ENCODE measurements around the gene NOS1.
"Not testable (repeated sequence)": the region's sequence is repeated elsewhere in the genome, so short reads cannot be mapped to it uniquely, and the experiment has no call there.

The NOS1 gene

DNA sequence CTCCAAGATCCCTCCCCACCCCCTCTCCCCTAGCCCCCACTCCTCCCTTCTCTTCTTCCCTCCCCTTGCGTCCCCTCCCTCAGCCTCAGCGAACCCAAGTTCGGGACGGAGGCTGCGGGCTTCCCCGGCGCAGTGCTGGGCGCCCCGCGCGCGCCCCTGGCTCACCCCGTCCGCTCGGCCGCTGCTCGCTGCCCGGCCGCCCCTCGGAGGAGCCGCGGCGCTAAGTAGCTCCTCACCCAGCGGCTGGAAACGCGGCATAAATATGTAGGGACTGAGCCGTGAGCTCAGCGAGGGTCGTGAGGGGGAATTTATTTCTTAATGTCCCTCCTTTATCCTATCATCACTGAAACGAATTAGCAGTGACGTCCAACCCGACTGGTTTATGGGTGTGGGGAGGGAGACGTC is at the start of gene NOS1:
Gene NOS1, minus strand, starts transcription at position 280 of the 405 bp plus-strand sequence. CDS start 30,557 bp downstream, outside the sequence.
- DNase-seq (ENCODE audit: low read depth, low spot score), result no peak

DNA sequence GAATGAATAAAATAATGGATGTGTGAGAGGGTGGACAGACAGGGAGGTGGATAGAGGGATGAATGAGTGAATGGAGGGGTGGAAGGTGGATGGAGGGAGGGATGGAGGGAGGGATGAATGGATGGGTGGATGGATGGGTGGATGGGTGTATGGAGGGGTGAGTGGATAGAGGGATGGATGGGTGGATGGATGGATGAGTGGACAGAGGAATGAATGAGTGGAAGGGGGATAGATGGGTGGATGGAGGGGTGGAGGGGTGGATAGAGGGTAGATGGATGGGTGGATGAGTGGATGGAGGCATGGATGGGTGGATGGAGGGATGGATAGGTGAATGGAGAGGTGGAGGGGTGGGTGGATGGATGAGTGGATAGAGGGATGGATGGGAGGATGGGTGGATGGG is 47.9 kb upstream of the NOS1 start:
- DNase-seq (ENCODE audit: low read depth, low spot score), result no peak

DNA sequence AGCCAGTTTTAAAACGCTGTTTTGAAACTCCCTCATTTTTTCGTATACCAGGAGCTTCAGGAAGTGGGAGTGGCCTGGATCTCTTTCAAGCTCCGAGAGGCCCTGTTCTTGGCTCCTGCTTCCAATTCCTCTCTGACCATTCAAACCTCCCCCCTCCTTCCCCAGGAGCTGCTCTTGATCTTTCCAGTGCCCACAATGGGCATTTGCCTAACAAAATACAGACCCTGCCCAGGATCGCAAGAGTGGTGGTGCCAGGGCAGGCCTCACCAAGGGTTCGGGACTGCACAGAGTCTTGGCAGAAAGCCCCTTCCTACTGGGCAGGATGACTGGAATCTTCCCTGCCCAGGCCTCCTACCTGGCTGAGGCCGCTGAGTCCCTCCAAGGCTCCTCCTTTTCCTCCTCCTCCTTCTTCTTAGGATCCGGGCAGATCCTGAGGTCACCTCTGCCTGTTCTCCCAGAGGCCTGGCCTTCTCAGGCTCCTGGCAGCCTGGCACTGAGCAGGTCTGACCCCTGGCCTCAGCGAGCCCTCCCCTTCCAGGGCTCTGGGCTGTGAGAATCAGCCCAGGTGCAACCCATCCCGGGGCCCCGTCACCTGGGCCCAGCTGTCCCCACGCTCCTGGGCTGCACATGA is 46.9 kb upstream of the NOS1 start:
- DNase-seq (ENCODE audit: low read depth, low spot score), result no peak

DNA sequence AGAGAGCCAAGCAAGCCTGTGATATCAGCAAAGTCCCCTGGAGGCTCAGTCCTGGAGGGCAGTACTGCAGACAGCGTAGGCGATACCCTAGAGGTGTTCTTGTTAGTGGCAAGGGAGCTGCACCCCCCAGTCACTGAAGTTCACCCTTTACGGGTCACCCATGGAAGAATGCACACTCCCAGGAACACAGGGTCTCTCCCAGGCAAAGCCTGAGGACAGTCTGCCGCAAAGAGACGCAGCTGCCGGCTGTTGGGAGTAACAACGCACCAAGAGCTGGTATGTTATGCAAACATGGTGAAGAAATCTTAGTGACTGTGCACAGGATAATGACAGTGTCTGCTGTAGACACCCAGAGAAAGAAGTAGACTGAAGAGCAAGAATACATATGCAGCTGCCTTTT is 43.5 kb upstream of the NOS1 start:
- no peak for DNase-seq (ENCODE audit: low read depth, low spot score)

DNA sequence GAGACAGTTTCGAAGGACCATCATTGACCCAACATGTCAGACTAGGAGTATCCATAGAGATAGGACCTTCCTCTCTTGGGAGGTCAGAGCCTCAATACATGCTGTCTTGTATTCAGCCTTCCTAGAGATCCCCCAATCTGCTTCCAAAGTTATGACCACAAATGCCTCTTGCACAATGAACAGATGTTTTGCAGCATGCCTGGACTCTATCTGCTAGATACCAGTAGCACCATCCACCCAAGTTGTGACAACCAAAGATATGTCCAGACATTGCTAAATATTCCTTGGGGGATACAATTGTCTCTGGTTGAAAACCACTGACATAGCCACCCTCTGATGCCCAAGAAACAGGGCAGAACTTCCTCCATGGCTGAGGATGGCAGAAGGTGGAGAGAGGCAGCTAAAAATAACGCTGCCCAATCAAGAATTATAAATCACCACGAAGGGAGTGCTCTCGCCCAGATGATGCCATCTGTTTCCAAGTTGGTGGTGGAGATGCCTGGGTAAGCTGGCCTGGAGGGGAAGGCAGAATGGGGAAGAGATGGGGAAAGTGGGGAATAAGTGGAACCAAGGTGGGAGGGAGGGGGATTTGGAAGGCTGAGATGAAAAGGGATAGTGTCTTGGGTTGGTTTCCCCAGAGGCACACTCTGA is 42.9 kb upstream of the NOS1 start:
- DNase-seq (ENCODE audit: low read depth, low spot score), result no peak

DNA sequence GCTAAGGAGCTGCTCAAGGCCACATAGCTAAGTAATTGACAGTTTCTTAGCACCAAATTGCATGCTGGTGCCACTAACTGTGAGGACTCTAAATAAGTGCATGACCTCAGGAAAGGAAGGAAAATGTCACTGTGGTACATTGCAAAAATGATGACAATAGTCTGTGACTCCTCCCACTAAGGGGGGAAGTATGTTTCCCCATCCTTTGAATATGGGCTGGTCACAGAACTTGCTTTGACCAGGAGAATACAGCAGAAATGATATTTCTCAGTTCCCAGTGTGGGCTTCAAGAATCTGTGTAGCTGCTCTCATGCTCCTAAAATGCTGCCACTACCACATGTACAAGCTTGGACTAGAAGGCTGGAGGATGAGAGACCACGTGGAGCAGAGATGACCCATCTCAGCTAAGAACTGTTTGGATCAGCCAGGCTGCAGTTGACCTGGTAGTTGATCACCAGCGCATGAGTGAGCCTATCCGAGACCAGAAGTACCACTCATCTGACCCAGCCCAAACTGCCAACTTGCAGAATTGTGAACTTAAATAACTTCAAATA is 42.2 kb upstream of the NOS1 start:
- DNase-seq (ENCODE audit: low read depth, low spot score), result no peak

DNA sequence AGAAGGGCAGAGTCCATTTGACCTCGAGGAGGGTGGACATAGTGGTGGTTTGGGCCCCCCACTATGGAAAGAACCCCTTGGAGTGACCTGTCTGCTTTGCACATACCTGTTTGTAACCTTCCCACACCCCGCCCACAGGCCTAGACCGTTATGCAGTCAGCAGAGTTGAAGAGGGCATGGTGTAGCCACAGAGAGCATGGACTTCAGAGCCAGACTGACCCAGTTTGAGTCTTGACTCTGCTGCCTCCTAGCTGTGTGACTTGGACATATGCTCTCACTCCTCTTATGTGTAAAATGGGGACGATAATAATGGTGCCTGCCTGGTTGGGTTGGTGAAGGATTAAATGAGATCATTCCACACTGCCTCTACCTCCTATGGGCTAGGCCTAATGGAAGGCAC is 40.9 kb upstream of the NOS1 start:
- no peak for DNase-seq (ENCODE audit: low read depth, low spot score)

DNA sequence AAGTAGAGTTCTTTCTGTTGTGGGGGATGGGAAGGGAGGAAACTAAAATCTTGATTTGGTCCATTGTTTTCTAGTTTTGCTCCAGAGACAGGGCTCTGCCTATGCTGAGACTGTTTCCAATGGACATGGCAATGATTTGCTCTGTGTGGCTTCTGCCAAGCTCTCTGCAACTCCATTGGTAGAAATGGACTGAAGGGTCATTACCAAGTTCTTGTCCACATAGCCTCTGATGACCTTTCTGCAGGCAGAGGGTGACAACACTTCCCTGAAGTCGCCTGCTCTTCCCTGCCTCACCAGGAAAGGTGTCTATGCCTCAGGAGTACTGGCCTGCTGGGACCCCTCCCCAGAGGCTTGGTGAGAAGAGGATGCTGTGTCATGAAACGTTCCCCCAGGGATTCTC is 39.5 kb upstream of the NOS1 start:
- DNase-seq (ENCODE audit: low read depth, low spot score), result no peak

DNA sequence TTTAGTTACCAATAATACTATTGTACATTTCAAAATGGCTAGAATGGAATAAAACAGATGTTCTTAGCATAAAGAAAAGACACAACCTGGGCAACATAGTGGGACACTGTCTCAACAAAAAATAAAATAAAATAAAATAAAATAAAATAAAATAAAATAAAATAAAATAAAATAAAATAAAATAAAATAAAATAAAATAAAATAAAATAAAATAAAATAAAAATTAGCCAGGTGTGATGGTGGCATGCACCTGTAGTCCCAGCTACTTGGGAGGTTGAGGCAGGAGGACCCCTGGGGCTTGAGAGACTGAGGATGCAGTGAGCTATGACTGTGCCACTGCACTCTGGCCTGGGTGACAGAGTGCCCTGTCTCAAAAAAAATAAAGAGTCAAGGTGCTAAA is 37.1 kb upstream of the NOS1 start:
- not testable (repeated sequence) for DNase-seq (ENCODE audit: low read depth, low spot score)

DNA sequence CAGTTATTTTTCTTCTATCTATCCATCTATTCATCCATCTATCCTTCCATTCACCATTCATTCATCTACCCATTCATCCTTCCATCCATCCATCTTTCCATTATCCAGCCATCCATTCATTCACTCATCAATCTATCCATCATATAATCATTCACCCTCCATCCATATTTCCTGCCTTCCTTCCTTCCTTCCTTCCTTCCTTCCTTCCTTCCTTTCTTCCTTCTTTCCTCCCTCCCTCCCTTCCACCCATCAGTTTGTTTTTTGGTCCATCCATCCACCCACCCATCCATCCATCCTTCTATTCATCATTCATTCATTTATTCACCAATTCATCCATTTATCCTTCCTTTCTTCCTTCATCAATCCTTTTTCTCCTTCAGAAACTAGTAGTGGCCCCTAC is 34.3 kb upstream of the NOS1 start:
- DNase-seq (ENCODE audit: low read depth, low spot score), result no peak

DNA sequence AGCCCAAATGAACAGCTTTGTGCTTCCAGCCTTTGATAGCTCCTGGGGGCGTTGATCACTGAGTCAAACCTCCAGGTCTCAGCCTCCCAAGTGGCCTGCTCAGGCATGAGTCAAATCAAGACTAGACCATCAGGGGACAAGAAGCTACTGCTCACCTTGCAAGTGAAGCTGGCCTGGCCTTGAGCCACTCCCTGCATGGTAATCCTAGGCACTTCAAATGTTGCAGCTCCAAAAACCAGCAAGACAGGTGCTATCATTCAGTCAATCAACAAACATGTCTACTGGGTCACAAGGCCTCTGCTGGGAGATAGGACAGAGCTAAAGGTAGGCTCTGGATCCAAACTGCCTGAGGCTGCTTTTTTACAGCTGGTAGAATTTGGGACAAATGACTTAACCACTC is 33.1 kb upstream of the NOS1 start:
- no peak for DNase-seq (ENCODE audit: low read depth, low spot score)

DNA sequence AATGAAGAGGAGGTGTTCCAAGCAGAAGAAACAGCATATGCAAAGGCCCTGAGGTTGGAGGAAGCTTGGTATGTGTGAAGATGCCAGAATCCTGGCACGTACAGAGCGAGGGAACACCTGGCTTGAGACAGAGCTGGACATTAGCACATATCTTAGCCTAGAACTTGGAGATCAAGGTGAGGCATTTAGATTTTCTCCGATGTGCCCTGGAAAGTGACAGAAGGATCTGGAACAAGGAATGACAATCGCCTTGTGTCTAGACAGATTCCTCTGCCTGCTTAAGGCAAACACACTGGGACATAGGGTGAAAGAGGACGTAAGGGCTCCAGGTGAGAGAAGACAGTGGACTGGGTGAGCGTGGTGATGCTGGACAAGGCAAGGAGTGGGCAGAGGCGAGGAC is 32.2 kb upstream of the NOS1 start:
- no peak for DNase-seq (ENCODE audit: low read depth, low spot score)

DNA sequence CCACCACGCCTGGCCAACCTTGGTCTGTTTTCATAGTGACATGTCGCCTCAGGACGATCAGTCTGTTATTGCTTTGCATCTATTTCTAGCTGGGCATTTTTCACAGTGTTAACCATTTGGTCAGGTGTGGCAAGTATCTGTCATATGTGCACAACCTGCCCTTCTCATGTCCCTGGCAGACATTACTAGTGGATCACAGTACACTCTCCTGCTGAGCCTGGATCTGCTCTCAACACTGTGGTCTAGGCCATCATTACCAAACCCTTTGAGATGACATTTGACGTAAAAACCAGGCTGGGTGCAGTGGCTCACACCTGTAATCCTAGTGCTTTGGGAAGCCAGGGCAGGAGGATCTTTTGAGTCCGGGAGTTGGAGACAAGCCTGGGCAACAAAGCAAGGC is 29.4 kb upstream of the NOS1 start:
- no peak for DNase-seq (ENCODE audit: low read depth, low spot score)

DNA sequence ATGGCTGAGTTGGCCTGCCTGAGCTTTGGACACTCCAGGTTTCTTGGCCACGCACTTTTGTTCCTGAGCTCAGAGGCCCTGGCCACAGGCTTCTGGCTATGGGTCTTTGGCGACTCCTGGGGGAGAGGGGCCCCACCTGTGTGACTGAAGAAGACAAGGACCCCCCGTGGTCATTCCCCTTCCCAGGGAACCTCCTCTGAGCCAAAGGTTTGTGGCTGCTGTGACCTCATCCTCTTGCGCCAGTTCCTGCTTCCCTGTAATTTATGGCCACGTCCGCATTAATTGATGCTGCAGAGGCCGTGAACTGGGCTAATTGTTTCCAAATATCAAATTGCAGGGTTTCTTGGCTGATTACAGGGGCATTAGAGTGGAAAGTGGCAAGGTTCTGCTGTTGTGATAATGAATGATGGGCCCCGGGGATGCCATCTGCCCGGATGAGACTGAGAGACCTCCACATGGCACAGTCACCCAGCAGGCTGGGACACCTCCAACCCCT is 27.6 kb upstream of the NOS1 start:
- DNase-seq (ENCODE audit: low read depth, low spot score), result no peak

DNA sequence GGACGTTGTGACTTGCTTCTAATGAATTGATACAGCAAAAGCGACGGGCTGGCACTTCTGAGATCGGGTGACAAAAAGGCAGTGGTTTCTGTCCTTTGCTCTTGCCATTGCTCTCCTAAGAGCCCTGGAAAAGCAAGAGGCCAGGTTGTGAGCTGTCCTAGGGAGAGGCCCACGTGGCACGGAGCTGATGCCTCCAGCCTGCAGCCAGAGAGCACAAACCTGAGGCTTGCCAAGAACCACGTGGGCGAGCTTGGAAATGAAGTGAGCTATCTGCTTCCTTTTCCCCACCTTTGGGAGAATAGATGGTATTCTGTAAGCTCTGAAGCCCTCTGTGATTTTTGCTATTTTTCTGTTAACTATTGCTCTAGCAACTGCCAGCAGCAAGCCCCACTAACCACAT is 26.4 kb upstream of the NOS1 start:
- DNase-seq (ENCODE audit: low read depth, low spot score), result no peak

DNA sequence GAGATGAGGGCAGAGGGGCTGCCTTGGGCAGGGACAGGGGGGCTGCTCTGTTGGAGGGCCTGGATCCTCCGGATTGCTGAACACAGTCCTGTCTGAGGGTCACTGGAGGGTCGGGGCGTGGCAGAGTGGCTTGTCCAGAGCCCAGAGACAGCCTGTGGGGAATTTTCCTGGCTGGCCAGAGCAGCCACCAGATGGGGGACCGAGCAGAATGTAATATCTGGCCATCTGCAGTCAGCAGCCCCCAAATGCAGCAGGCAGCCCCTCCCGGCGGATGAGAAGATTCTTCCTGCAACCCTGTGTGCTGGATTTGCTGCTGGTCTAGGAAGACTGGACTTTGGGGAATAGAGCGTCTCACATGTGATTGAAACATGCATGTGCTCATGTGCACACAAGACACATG is 23.3 kb upstream of the NOS1 start:
- no peak for DNase-seq (ENCODE audit: low read depth, low spot score)

DNA sequence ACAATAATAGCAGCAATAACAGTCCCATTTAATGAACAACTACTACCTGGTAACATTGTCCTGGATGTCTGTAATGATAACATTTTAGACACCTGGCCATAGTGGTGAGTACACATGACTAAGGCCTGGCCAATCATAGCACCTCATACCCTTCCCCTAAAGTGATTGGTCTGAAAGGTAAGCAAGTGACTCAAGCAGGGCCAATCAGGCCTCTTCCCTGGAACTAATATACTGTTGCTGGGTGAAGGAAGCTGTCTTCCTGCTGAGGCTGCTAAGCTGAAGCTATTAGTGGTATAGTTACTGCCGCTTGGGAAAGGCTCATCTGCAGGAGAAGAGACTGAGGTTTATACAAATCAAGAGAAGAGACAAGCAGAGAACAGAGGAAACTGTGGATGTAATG is 18.7 kb upstream of the NOS1 start:
- DNase-seq (ENCODE audit: low read depth, low spot score), result no peak

DNA sequence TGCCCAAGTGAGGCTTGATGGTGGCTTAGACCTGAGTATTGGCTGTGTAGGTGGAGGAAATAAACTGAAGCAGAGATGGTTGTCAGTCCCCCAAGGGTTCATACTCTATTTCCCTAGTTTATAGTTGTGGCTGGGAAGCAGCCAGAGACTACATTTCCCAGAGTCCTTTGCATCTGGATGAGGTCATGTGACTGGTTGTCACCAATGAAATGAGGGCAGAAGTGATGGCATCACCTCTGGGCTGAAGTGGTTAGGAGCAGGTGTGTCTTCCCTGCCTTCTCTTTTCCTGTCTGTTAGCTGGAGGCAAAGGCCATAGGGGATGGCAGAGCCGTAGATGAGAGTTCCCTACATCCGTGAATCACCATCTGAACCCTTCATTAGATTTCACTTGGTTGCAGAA is 16.3 kb upstream of the NOS1 start:
- DNase-seq (ENCODE audit: low read depth, low spot score), result no peak

DNA sequence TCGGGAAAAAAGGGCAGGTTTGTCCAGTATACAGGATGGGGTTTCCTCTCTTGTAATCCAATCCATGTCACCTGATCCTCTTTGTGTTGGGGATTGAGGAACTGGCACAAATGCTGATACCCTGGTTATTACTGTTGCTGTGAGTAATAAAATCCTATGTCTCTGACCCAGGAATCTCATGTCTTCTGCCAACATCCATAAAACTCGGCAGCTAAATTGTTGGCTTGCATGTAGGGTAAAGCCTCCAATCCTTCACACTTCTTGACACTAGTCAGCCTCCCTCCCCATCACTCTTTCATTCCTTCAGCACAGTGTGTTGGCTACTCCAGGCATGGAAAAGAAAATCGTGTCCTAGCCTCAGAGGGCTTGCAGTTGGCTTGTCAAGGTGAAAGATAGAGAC is 9.2 kb upstream of the NOS1 start:
- no peak for DNase-seq (ENCODE audit: low read depth, low spot score)

DNA sequence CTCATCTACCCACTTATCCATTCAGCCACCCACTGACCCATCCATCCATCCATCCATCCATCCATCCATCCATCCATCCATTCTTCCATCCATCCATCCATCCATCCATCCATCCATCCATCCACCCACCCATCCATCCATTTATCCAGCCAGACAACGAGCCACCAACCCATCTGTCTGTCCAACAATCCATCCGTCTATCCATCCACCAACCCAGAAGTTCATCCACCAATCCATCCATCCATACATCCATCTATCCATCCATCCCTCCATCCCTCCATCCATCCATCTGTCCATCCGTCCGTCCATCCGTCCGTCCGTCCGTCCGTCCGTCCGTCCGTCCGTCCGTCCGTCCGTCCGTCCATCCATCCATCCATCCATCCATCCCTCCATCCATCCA is 8.6 kb upstream of the NOS1 start:
- not testable (repeated sequence) for DNase-seq (ENCODE audit: low read depth, low spot score)

DNA sequence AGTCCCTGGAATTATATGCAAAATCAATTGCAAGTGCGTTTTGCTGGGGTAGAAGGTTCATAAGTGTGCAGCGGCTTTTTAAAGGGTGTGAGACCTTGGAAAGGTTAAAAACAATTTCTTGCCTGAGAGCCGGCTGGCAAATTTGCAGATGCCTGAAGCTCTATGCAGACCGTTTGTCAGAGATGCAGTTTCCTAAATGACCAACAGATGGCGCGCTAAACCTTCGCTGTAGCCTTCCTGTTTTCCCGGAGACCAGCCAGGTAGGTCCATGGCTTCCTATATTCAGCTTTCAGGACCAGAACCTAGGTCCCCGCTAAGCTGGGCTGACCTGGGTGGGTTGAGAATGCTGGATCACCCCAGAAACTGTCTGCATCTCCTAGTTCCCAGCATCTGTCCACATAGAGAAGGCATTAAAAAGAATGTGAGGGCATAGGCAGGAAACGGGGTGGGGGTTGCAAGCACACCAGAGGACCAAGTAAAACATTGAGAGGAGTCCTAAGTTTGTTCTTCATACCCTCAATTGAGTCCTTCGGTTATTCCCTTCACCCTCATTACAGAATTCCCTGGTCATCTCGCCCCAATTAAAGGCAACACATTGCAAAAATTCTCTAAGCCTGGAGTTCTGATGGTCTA is 5.7 kb upstream of the NOS1 start:
- peak; percentile 29 for DNase-seq (ENCODE audit: low read depth, low spot score)

DNA sequence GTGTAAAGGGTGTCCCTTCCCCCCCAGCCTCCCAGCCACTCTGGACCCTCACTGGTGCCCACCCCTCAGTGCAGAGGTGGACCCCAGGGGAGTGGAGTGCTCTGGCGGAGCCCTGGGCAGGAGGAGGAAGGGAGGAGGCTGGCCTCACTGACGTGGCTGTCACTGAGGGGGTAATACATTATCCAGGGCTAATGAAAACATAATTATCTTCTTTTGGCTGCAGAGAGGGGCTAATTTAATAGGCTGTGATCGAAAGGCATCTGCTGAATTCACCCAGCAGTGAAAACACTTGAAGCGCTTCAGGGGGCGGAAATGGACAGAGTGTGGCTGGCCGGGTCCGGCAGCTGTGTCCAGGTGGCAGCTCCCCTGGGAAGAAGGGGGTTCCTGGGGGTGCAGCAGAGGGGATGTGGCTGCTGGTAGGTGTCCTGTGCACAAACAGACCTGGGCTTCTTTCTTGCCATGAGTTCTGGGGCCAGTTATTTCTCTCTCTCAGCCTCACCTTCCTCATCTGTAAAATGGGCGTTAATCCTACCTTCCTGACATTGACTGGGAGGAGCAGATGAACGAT is 3.7 kb upstream of the NOS1 start:
- DNase-seq (ENCODE audit: low read depth, low spot score), result no peak

Measured in brain pericyte (primary cell).